ENCODE data around the gene KIRREL3.

GRCh38 chr11:126424471-126425039, 576.0 kb downstream of the KIRREL3 start:
- TF ChIP-seq CTCF (conservative IDR thresholded peaks at IDR 0.05; ENCODE audit: low read depth, low read length) (no peak), POLR2A (IDR thresholded peaks at IDR 0.05; ENCODE audit: low read depth, low read length) (no peak), RFX5 (IDR thresholded peaks at IDR 0.05; ENCODE audit: low read depth, low read length) (no peak), USF2 (IDR thresholded peaks at IDR 0.05; ENCODE audit: low read depth, low read length) (no peak), FOS (IDR thresholded peaks at IDR 0.05; ENCODE audit: low read depth, low read length) (no peak)

All from IMR-90 (cell line).